Endothelial cell of umbilical vein (primary cell): ENCODE data around the gene ALOX15. TPM values are rescaled to one million over a fixed set of nuclear protein-coding genes. Genes with fewer than 3 reads are reported as not detected.

Experiments
- BruUV-seq: library from RNA; stranded (reverse); fragments of 400-500 nt; replicated peaks from 2 replicates; lab custom pipeline; 2021; lab: Mats Ljungman, UMichigan
- CTCF ChIA-PET: fragments of 300-600, 350-600 bp; sonication (Branson Sonifier 250); formaldehyde crosslinking; loops from one replicate; lab custom pipeline; 2021; ENCODE audit warnings: antibody characterized with exemption, inconsistent platforms; lab: Charles Lee
- POLR2A ChIA-PET: fragments of 300-600, 350-600 bp; sonication (Branson Sonifier 250); formaldehyde crosslinking; loops from one replicate; lab custom pipeline; 2021; ENCODE audit warnings: antibody characterized with exemption, inconsistent platforms; lab: Charles Lee
- DNase-seq: peaks from one replicate; pipeline ENCODE4 v3.0.0-alpha.2; 2011; ENCODE audit warnings: low read depth, low spot score
- FAIRE-seq: peaks from 2 replicates; lab custom pipeline; 2011; peaks lifted over from hg19 to GRCh38; lab: Jason Lieb, UNC
- H2AFZ ChIP-seq: 2 replicates; pipeline ENCODE4 v1.6.0; 2012; ENCODE audit warnings: low read depth, low read length, control low read depth, inconsistent platforms
- H3K27ac ChIP-seq: 2 replicates; pipeline ENCODE4 v1.5.1; 2011; ENCODE audit warnings: low read depth, mild to moderate bottlenecking, control low read depth, low read length, moderate library complexity; ENCODE audit not compliant: insufficient read depth
- H3K27me3 ChIP-seq, 2 experiments: 2 replicates each; pipeline versions ENCODE4 v1.6.0 to v1.6.1; 2011; ENCODE audit warnings: low read length in 2 of 2, mixed read lengths in 1 of 2; ENCODE audit not compliant: control insufficient read depth in 2 of 2, insufficient read depth in 2 of 2
- H3K36me3 ChIP-seq, 2 experiments: 2 replicates in 1 of 2; 3 replicates in 1 of 2; pipeline ENCODE4 v1.5.1; 2011; ENCODE audit warnings: low read length in 2 of 2, mild to moderate bottlenecking in 1 of 2, moderate library complexity in 1 of 2; ENCODE audit not compliant: control insufficient read depth in 2 of 2, insufficient read depth in 2 of 2; ENCODE audit errors: extremely low read depth in 1 of 2
- H3K4me1 ChIP-seq: 3 replicates; pipeline ENCODE4 v1.5.1; 2011; ENCODE audit warnings: mild to moderate bottlenecking, low read length; ENCODE audit not compliant: control insufficient read depth, insufficient read depth; ENCODE audit errors: extremely low read depth
- H3K4me2 ChIP-seq: 2 replicates; pipeline ENCODE4 v1.6.1; 2011; ENCODE audit warnings: low read length, control low read depth, mixed read lengths; ENCODE audit not compliant: insufficient read depth
- H3K4me3 ChIP-seq, 3 experiments: fragments of 200-600 bp in 1 of 3; sonication (generic), shearing (Covaris generic) in 1 of 3; replicated peaks in 1 of 3; 2 replicates each; pipeline ENCODE4 v1.5.1; 2011 to 2016; ENCODE audit warnings: control low read depth in 3 of 3, low read length in 3 of 3, mild to moderate bottlenecking in 2 of 3, inconsistent platforms in 1 of 3, low read depth in 1 of 3, moderate library complexity in 1 of 3; ENCODE audit not compliant: insufficient read depth in 1 of 3
- H3K79me2 ChIP-seq: 2 replicates; pipeline ENCODE4 v1.6.0; 2012; ENCODE audit warnings: low read length, inconsistent platforms; ENCODE audit not compliant: control insufficient read depth, insufficient read depth
- H3K9ac ChIP-seq: replicated peaks from 2 replicates; pipeline ENCODE3; 2011; ENCODE audit warnings: low read length, control low read depth; ENCODE audit not compliant: insufficient read depth; ENCODE audit errors: extremely low read depth
- H3K9me1 ChIP-seq: replicated peaks from 3 replicates; pipeline ENCODE4 v1.6.0; 2011; ENCODE audit warnings: mild to moderate bottlenecking, low read length; ENCODE audit not compliant: control insufficient read depth, insufficient read depth; ENCODE audit errors: extremely low read depth
- H3K9me3 ChIP-seq: replicated peaks from 2 replicates; pipeline ENCODE4 v1.5.1; 2012; ENCODE audit warnings: low read length, inconsistent platforms; ENCODE audit not compliant: control insufficient read depth, insufficient read depth
- H4K20me1 ChIP-seq: replicated peaks from 2 replicates; pipeline ENCODE3; 2011; ENCODE audit warnings: mild to moderate bottlenecking, low read length; ENCODE audit not compliant: control insufficient read depth, insufficient read depth; ENCODE audit errors: extremely low read depth
- EZH2 ChIP-seq: IDR thresholded peaks from 2 replicates; pipeline ENCODE4 v1.6.1; 2012; ENCODE audit warnings: borderline replicate concordance, low read depth, mild to moderate bottlenecking, moderate library complexity, low read length, inconsistent platforms; ENCODE audit not compliant: severe bottlenecking
- FOS ChIP-seq: IDR thresholded peaks from 2 replicates; pipeline ENCODE4 v1.6.1; 2011; ENCODE audit warnings: mild to moderate bottlenecking, low read length, moderate library complexity, borderline replicate concordance; ENCODE audit not compliant: insufficient read depth
- GATA2 ChIP-seq: IDR thresholded peaks from 2 replicates; pipeline ENCODE4 v1.7.0; 2011; ENCODE audit warnings: low read depth, mild to moderate bottlenecking, moderate library complexity, mixed read lengths, low read length; ENCODE audit not compliant: insufficient read length, insufficient read depth
- JUN ChIP-seq: IDR thresholded peaks from 2 replicates; pipeline ENCODE4 v1.6.1; 2011; ENCODE audit warnings: borderline replicate concordance, low read depth; ENCODE audit not compliant: insufficient read length, insufficient read depth
- MYC ChIP-seq: IDR thresholded peaks from one replicate; pipeline ENCODE4 v1.6.1; 2011; ENCODE audit warnings: mild to moderate bottlenecking, low read depth, low read length
- POLR2A ChIP-seq: IDR thresholded peaks from 2 replicates; pipeline ENCODE4 v1.6.1; 2012; ENCODE audit warnings: low read depth, mild to moderate bottlenecking, control low read depth, low read length
- POLR2AphosphoS5 ChIP-seq: IDR thresholded peaks from 2 replicates; pipeline ENCODE4 v1.6.1; 2012; ENCODE audit warnings: low read depth, mild to moderate bottlenecking, control low read depth, low read length, moderate library complexity; ENCODE audit not compliant: insufficient read depth
- dilution Hi-C: fragments of 300-500 bp; cut with MboI; formaldehyde crosslinking; loops from one replicate; pipeline ENCODE4 v1.15.0; 2019; ENCODE audit warnings: low sequenced_read_pairs; ENCODE audit not compliant: extremely low pct_ligation_motif_present
- intact Hi-C: fragments of 100-400 bp; cut with micrococcal nuclease; formaldehyde crosslinking; loops from one replicate; pipeline ENCODE4 v1.10.0; 2022
- polyA plus RNA-seq, 4 experiments: library from polyadenylated mRNA; depleted of rRNA in 3 of 4; stranded (reverse) in 3 of 4; unstranded in 1 of 4; fragments of >200 nt; gene quantifications; 2 replicates each; pipeline versions ENCODE4 v1.2.1 to v1.2.3, GENCODE V29; 2011 to 2012; ENCODE audit warnings: missing spikeins in 1 of 4
- total RNA-seq: library from RNA; stranded (reverse); gene quantifications from 2 replicates; pipeline ENCODE4 v1.2.3, GENCODE V29; 2021
- TF ChIP-seq, protein P1 (sequence below), 2 donors: IDR thresholded peaks; 1 replicate in 1 of 2; 2 replicates in 1 of 2; pipeline ENCODE4 v1.5.1; 2011; ENCODE audit warnings: low read length in 2 of 2, mild to moderate bottlenecking in 2 of 2, moderate library complexity in 2 of 2, control low read depth in 1 of 2, inconsistent platforms in 1 of 2, low read depth in 1 of 2; ENCODE audit not compliant: insufficient read depth in 1 of 2; ENCODE audit errors: extremely low read depth in 1 of 2
- TF ChIP-seq, protein P2 (sequence below): IDR thresholded peaks from 2 replicates; pipeline ENCODE4 v1.6.1; 2011; ENCODE audit not compliant: insufficient read depth, insufficient read length

The ALOX15 gene
- total and polyA plus RNA-seq, 2 donors (not counting 3 experiments of a cell fraction or from before 2014, with no cell fraction given) = not detected

DNA sequence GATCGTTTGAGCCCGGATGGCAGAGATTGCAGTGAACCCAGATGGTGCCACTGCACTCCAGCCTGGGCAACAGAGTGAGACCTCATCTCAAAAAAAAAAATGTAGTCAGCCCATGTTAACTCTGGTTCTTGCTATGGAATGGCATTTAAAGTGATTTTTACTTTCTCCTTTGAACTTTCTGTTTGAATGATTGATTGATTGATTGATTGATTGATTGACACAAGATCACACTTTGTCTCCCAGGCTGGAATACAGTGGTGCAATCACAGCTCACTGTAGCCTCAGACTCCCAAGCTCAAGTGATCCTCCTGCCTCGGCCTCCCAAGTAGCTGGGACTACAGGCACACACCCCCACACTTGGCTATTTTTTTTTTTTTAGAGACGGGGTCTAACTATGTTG lies 40.2 kb downstream of the ALOX15 start:
- ChIA-PET POLR2A (no interaction called here), CTCF (no interaction called here)
- Histone ChIP-seq H4K20me1 (no peaks in the 10 kb centered on the region), H3K4me2 (no peak overlapping the region), H3K4me1 (no peaks in the 10 kb centered on the region), H3K9me1 (no peaks in the 10 kb centered on the region), H3K36me3 (no peaks in the 10 kb centered on the region), H3K27ac (no peak overlapping the region), H3K27me3 (peaks cover 0 to 2% of the 10 kb centered on the region in 2 experiments), H2AFZ (no peak overlapping the region), H3K4me3 (no peak overlapping the region), H3K9me3 (no peaks in the 10 kb centered on the region), H3K9ac (no peak overlapping the region), H3K79me2 (no peaks in the 10 kb centered on the region)
- intact Hi-C loops (no loop called here), dilution Hi-C loops (no loop called here)
- DNase-seq (no peak), FAIRE-seq (no peak)
- TF ChIP-seq, protein P1, sequence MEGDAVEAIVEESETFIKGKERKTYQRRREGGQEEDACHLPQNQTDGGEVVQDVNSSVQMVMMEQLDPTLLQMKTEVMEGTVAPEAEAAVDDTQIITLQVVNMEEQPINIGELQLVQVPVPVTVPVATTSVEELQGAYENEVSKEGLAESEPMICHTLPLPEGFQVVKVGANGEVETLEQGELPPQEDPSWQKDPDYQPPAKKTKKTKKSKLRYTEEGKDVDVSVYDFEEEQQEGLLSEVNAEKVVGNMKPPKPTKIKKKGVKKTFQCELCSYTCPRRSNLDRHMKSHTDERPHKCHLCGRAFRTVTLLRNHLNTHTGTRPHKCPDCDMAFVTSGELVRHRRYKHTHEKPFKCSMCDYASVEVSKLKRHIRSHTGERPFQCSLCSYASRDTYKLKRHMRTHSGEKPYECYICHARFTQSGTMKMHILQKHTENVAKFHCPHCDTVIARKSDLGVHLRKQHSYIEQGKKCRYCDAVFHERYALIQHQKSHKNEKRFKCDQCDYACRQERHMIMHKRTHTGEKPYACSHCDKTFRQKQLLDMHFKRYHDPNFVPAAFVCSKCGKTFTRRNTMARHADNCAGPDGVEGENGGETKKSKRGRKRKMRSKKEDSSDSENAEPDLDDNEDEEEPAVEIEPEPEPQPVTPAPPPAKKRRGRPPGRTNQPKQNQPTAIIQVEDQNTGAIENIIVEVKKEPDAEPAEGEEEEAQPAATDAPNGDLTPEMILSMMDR (IDR thresholded peaks at IDR 0.05; ENCODE audit: extremely low read depth in 1 of 2, insufficient read depth in 1 of 2, low read depth in 1 of 2, low read length in 2 of 2) = no peak
- TF ChIP-seq, protein P2, sequence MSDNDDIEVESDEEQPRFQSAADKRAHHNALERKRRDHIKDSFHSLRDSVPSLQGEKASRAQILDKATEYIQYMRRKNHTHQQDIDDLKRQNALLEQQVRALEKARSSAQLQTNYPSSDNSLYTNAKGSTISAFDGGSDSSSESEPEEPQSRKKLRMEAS = no peak
- TF ChIP-seq GATA2 (no peak), FOS (no peak)
- BruUV-seq = no TSS peak

DNA sequence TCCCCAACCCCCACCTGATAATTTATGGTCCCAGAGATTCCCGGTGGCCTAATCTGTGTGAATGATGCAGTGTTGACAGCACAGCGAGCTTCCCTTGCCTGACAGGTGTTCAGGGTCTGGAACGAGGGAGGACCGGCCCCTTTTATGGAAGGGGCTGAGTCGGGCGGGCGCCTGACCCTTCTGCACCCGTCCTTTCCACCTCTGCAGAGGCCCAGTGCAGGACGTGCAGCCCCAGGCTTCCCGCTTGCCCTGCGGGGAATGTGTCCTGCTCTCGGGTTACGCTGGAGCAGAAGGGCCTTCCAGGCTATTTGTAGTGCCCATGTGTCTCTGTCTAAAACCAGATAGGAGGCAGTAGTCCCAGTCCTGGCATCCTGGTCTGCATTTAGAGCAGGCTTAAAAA lies 40.9 kb downstream of the ALOX15 start:
- no peak overlapping the region for H3K4me2 ChIP-seq
- H3K27ac ChIP-seq = no peak overlapping the region
- no peaks in the 10 kb centered on the region for H3K79me2 ChIP-seq
- peaks cover 0 to 2% of the 10 kb centered on the region in 2 experiments for H3K27me3 ChIP-seq
- BruUV-seq = no TSS peak
- TF ChIP-seq POLR2AphosphoS5 (no peak), MYC (no peak), EZH2 (no peak), JUN (no peak), GATA2 (no peak), POLR2A (no peak), FOS (no peak)
- TF ChIP-seq, protein P1 (IDR thresholded peaks at IDR 0.05; ENCODE audit: extremely low read depth in 1 of 2, insufficient read depth in 1 of 2, low read depth in 1 of 2, low read length in 2 of 2) = no peak
- TF ChIP-seq, protein P2 = no peak
- H3K36me3 ChIP-seq = no peaks in the 10 kb centered on the region
- no peaks in the 10 kb centered on the region for H3K4me1 ChIP-seq
- intact Hi-C loops = no loop called here
- H2AFZ ChIP-seq = no peak overlapping the region
- no peaks in the 10 kb centered on the region for H3K9me1 ChIP-seq
- POLR2A ChIA-PET = no interaction called here
- H3K9ac ChIP-seq = no peak overlapping the region
- dilution Hi-C loops = no loop called here
- H3K9me3 ChIP-seq = no peaks in the 10 kb centered on the region
- no peak for FAIRE-seq
- no peak for DNase-seq
- no peak overlapping the region for H3K4me3 ChIP-seq
- CTCF ChIA-PET = interaction anchor here (3.0 kb wide), 1 partner anchor 33 kb away, joined by 14 read pairs; no protein-coding TSS in a partner anchor
- no peaks in the 10 kb centered on the region for H4K20me1 ChIP-seq
